ENCODE results near the gene ARHGDIA. TPM values are rescaled to one million over a fixed set of nuclear protein-coding genes. Genes with fewer than 3 reads are reported as not detected.
A peak's percentile ranks its signal among the peaks of the same experiment; 100 is the strongest.

ARHGDIA gene
- polyA plus RNA-seq, 6 donors from 2014 or later = 42.9 to 116 (median 78.3) TPM

- no peaks in the 10 kb centered on the region for H3K9me3 Mint-ChIP-seq
- peak within 1 kb of the TSS; percentile 86 to 94 (median 92) for H3K4me3 Mint-ChIP-seq
- H3K27ac Mint-ChIP-seq = peak within 1 kb of the TSS; percentile 97 to 99 (median 98)
- peaks cover 0 to 7% of the 10 kb centered on the region in 2 donors for H3K36me3 Mint-ChIP-seq
- H3K4me1 Mint-ChIP-seq = peaks cover 17 to 49% (median 41%) of the 10 kb centered on the region in 3 donors
- DNase-seq (no peak), ATAC-seq (ENCODE audit: low read depth in 2 of 2) (peak; percentile 7 to 8)
- no peaks in the 10 kb centered on the region for H3K27me3 Mint-ChIP-seq
Observed at GRCh38 chr17:81859906-81860755, 11.0 kb downstream of the ARHGDIA start, which contains the start of gene P4HB. Gene P4HB, minus strand, starts transcription at chr17:81860535. Its CDS starts 64 bp downstream, at chr17:81860471.

- no peaks in the 10 kb centered on the region for H3K27me3 Mint-ChIP-seq
- H3K27ac Mint-ChIP-seq = peak overlapping the region; percentile 13 to 99 (median 89)
- no peak for ATAC-seq (ENCODE audit: low read depth in 2 of 2)
- no peak for DNase-seq
- H3K4me1 Mint-ChIP-seq = peaks cover 17 to 49% (median 40%) of the 10 kb centered on the region in 3 donors
- peaks cover 0 to 7% of the 10 kb centered on the region in 2 donors for H3K36me3 Mint-ChIP-seq
- H3K4me3 Mint-ChIP-seq = peak overlapping the region; percentile 79 to 94 (median 90)
- H3K9me3 Mint-ChIP-seq = no peaks in the 10 kb centered on the region
Observed at GRCh38 chr17:81858967-81859905, 11.9 kb downstream of the ARHGDIA start.

DNA sequence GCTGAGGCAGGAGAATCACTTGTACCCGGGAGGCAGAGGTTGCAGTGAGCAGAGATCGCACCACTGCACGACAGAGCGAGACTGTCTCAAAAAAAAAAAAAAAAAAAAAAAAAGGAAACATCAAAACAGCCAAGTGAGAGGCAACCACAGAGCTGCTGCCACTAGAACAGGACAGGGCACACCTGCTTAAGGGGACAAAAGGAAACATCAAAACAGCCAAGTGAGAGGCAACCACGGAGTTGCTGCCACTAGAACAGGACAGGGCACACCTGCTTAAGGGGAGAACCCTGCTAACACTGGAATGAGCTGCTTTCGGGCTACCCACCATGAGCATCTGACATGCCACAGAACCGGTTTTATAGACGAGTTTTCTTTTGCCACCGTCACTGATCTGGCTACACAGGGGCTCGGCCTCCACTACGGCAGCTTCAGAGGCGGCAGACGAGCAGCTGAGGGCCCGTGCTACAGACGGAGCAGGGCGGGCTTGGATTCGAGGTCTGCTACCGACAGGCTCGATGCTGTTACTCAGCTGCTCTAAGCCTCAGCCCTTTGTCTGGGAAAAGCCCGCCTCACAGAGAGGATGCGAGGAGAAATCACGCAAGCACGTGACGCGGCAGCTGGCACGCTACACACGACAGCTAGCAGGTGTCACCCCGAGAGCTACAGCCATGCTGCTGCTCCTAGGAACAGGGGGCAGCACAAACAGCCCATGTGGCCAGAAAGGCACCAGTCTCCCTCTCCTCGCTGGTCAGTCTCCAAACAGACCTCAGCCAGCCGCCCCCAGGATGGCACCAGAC lies 12.8 kb downstream of the ARHGDIA start:
- Mint-ChIP-seq H3K36me3 (peaks cover 0 to 7% of the 10 kb centered on the region in 2 donors), H3K27me3 (no peaks in the 10 kb centered on the region), H3K4me3 (peak overlapping the region in 6 of 8 donors; percentile 43 to 94 (median 86)), H3K9me3 (no peaks in the 10 kb centered on the region), H3K4me1 (peaks cover 17 to 46% (median 33%) of the 10 kb centered on the region in 3 donors), H3K27ac (peak overlapping the region in 1 of 6 donors; percentile 33)
- DNase-seq = no peak
- no peak for ATAC-seq (ENCODE audit: low read depth in 2 of 2)

DNA sequence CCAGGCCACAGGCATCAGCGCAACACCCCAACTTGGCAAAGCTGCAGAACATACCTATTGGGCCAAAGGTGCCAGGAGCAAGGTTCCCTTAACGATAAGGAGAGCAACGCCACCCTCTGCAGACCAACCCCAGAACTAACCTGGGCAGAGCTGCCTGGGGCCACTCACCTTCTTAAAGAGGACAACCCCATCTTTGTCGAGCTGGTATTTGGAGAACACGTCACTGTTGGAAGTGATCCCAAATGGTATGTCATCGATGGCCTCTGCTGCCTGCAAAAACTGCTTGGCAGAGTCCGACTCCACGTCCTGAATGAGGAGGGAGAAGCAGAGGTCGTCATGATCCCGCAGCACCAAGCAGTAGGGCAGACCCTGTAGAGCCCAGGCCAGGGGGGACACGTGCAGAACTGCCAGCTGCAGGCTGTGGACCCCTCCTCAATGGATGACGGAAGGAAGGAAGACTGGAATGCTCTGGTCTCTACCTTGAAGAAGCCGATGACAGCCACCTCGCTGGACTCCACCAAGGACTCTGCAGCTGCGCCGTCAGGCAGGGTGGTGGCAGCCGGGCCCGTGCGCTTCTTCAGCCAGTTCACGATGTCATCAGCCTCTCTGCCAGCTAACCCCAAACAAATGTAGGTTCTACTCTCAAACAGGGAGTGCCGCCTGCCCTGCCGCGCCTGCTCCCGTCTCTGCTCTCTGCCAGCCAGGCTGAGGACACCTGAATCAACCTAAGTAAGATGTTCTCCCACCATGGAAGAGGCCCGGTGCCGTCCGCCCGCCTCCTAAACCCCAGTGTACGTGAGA lies 16.0 kb downstream of the ARHGDIA start:
- H3K27me3 Mint-ChIP-seq = no peaks in the 10 kb centered on the region
- ATAC-seq (ENCODE audit: low read depth in 2 of 2) (peak in 1 of 2 donors; percentile 41), DNase-seq (no peak)
- peak overlapping the region in 1 of 8 donors; percentile 33 for H3K4me3 Mint-ChIP-seq
- no peak overlapping the region for H3K27ac Mint-ChIP-seq
- H3K4me1 Mint-ChIP-seq = peaks cover 9 to 31% (median 16%) of the 10 kb centered on the region in 3 donors
- peaks cover 0 to 7% of the 10 kb centered on the region in 2 donors for H3K36me3 Mint-ChIP-seq
- H3K9me3 Mint-ChIP-seq = no peaks in the 10 kb centered on the region

GRCh38 chr17:81852237-81852636 lies 18.9 kb downstream of the ARHGDIA start:
- no peak overlapping the region for H3K27ac Mint-ChIP-seq

GRCh38 chr17:81851423-81851822 lies 19.7 kb downstream of the ARHGDIA start:
- ATAC-seq (ENCODE audit: low read depth in 2 of 2) = no peak
- Mint-ChIP-seq H3K9me3 (no peaks in the 10 kb centered on the region), H3K27ac (peak overlapping the region in 2 of 6 donors; percentile 36 to 68), H3K27me3 (no peaks in the 10 kb centered on the region), H3K4me3 (no peak overlapping the region), H3K4me1 (peaks cover 3 to 7% (median 6%) of the 10 kb centered on the region in 3 donors), H3K36me3 (no peaks in the 10 kb centered on the region)
- no peak for DNase-seq

More at GRCh38 chr17:81852237-81852636, 18.9 kb downstream of the ARHGDIA start:
- DNase-seq (no peak), ATAC-seq (ENCODE audit: low read depth in 2 of 2) (no peak)
- Mint-ChIP-seq H3K9me3 (no peaks in the 10 kb centered on the region), H3K4me1 (peaks cover 3 to 7% (median 6%) of the 10 kb centered on the region in 3 donors), H3K36me3 (no peaks in the 10 kb centered on the region), H3K27me3 (no peaks in the 10 kb centered on the region), H3K4me3 (no peak overlapping the region)

- ATAC-seq (ENCODE audit: low read depth in 2 of 2) = no peak
- Mint-ChIP-seq H3K27me3 (no peaks in the 10 kb centered on the region), H3K9me3 (no peaks in the 10 kb centered on the region), H3K4me3 (no peak overlapping the region), H3K4me1 (peaks cover 0 to 3% (median 0%) of the 10 kb centered on the region in 3 donors), H3K36me3 (no peaks in the 10 kb centered on the region), H3K27ac (no peak overlapping the region)
- DNase-seq = no peak
Observed at GRCh38 chr17:81849457-81849856, 21.7 kb downstream of the ARHGDIA start.

DNA sequence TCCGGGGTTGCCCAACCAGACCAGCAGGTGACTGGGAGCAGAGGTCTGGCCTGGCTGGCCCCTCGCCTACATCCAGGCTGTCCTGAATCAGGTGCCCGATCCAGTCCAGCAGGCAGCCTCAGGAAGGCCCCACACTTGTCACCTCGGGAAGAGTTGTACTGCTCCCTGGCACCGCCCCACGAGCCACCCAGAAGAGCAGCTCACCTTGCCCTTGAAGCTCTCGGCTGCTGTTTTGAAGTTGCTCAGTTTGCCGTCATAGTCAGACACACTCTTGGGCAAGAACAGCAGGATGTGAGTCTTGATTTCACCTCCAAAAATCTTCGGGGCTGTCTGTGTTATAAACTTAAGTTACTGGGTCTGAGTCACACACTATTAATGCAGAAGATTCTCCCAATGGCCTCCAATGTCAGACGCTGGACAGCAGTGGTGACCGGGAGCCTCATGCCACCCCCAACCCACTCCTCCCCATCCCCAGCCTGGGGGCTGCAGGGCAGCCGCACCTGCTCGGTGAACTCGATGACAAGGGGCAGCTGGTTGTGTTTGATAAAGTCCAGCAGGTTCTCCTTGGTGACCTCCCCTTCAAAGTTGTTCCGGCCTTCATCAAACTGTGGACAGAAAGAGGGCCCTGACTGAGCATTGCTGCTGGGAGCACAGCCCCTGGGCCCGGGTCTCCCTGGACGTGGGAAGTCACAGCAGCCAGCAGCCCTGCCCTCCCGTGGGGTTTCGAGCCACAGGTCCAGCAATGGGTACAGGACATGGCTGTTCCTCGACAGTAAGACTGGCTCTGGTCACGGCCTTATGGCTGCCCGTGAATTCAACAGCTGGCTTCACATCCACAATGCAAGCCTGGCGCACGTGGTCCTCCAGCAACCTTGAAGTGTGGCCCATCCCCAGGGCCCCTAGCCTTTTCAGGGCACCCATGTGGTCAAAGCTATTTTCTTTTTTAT lies 24.1 kb downstream of the ARHGDIA start:
- Mint-ChIP-seq H3K27me3 (no peaks in the 10 kb centered on the region), H3K4me3 (no peak overlapping the region), H3K27ac (peak overlapping the region in 1 of 6 donors; percentile 30), H3K4me1 (peaks cover 0 to 3% (median 0%) of the 10 kb centered on the region in 3 donors), H3K9me3 (no peaks in the 10 kb centered on the region), H3K36me3 (no peaks in the 10 kb centered on the region)
- ATAC-seq (ENCODE audit: low read depth in 2 of 2) (no peak), DNase-seq (no peak)

DNA sequence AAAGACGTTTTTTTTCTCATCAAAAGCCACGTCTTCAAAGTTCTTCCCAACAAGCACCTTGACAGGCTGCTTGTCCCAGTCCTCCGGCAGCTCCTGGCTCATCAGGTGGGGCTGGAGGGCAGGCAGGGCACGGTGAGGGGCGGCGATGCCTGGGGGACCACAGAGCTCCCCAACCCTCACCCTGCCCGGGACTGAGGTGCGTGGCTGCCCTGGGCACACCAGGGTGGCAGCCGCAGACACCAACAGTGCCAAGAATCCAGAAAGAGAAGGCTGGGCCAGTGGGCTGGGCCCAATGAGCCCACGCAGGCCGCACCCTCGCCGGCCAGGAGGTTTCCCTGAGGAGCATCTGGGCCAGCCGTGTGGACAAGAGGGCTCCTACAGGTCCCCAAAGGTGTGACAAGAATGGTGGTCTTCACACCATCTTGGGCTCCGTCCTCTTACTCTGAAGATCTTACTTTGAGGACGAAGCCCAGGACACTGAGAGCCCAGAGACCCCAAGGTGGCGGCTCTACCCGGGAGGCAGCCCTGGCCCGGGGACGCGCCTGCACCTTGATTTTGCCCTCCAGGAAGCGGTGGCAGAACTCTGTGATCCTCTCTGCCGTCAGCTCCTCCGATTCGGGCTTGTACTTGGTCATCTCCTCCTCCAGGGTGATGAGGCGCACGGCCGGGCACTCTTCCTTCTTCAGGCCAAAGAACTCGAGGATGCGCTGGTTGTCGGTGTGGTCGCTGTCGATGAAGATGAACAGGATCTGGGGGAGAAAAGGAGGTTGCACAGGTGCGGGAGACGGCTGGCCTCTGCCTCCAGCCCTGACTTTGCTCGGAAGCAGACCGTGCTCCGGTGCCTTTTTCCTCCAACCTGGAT lies 25.0 kb downstream of the ARHGDIA start:
- no peaks in the 10 kb centered on the region for H3K36me3 Mint-ChIP-seq
- DNase-seq (no peak), ATAC-seq (ENCODE audit: low read depth in 2 of 2) (no peak)
- H3K4me1 Mint-ChIP-seq = no peaks in the 10 kb centered on the region
- no peaks in the 10 kb centered on the region for H3K27me3 Mint-ChIP-seq
- no peaks in the 10 kb centered on the region for H3K9me3 Mint-ChIP-seq
- no peak overlapping the region for H3K4me3 Mint-ChIP-seq
- H3K27ac Mint-ChIP-seq = no peak overlapping the region

DNA sequence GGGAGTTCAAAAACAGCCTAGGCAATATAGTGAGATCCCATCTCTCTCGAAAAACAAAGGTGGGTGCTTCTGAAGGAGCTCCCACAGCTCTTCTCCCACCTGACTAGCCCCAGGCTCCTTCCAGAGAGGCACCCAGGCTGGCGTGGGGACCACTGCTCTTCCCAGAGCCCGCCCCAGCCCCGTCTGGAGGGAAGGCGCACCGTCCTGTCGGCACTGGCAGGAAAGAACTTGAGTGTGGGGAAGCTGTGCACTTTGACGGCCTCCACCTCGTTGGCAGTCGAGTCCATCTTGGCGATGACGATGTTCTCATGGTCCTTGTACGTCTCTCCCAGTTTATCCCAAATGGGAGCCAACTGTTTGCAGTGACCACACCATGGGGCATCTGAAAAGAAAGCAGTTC lies 25.8 kb downstream of the ARHGDIA start:
- Mint-ChIP-seq H3K36me3 (no peaks in the 10 kb centered on the region), H3K27me3 (no peaks in the 10 kb centered on the region)

GRCh38 chr17:81844887-81845286 lies 26.2 kb downstream of the ARHGDIA start:
- H3K27me3 Mint-ChIP-seq = no peaks in the 10 kb centered on the region
- DNase-seq (no peak), ATAC-seq (ENCODE audit: low read depth in 2 of 2) (no peak)
- H3K27ac Mint-ChIP-seq = no peak overlapping the region
- H3K36me3 Mint-ChIP-seq = no peaks in the 10 kb centered on the region
- H3K4me3 Mint-ChIP-seq = no peak overlapping the region
- no peaks in the 10 kb centered on the region for H3K9me3 Mint-ChIP-seq
- no peaks in the 10 kb centered on the region for H3K4me1 Mint-ChIP-seq

More for the DNA sequence above, 25.8 kb downstream of the ARHGDIA start:
- Mint-ChIP-seq H3K4me3 (no peak overlapping the region), H3K4me1 (no peaks in the 10 kb centered on the region), H3K9me3 (no peaks in the 10 kb centered on the region), H3K27ac (no peak overlapping the region)
- ATAC-seq (ENCODE audit: low read depth in 2 of 2) (no peak), DNase-seq (no peak)
